Measurements from ENCODE around the gene RNF2. TPM values are rescaled to one million over a fixed set of nuclear protein-coding genes. Genes with fewer than 3 reads are reported as not detected.

Gene RNF2
- total RNA-seq, 1 experiment from 2014 or later = 39.1 TPM

- Histone ChIP-seq H3K79me2 (ENCODE audit: insufficient read depth, low read length) (no peaks in the 10 kb centered on the region), H3K36me3 (ENCODE audit: control insufficient read depth in 1 of 2, insufficient read depth in 2 of 2, low read length in 2 of 2) (no peaks in the 10 kb centered on the region), H3K4me2 (ENCODE audit: low read length) (no peak overlapping the region), H2AFZ (ENCODE audit: low read depth, low read length, poor library complexity, severe bottlenecking) (no peak overlapping the region), H3K27me3 (ENCODE audit: insufficient read depth, low read length) (no peaks in the 10 kb centered on the region), H3K27ac (ENCODE audit: low read depth, low read length) (no peak overlapping the region), H3K9me2 (ENCODE audit: insufficient read depth) (no peaks in the 10 kb centered on the region), H3K9ac (ENCODE audit: low read length) (no peak overlapping the region), H3K9me3 (ENCODE audit: control insufficient read depth in 1 of 2, insufficient read depth in 1 of 2, low read depth in 1 of 2, low read length in 2 of 2) (no peaks in the 10 kb centered on the region), H3K4me1 (ENCODE audit: control insufficient read depth in 1 of 2, insufficient read depth in 2 of 2, low read length in 2 of 2) (peaks cover 11 to 20% of the 10 kb centered on the region in 2 experiments), H4K20me1 (ENCODE audit: insufficient read depth) (no peaks in the 10 kb centered on the region), H3K4me3 (replicated peaks in 1 of 2; ENCODE audit: low read depth in 1 of 2, low read length in 2 of 2) (no peak overlapping the region)
- ChIA-PET POLR2A (no interaction called here), RAD21 (ENCODE audit: low non-redundant PET in 1 of 2, low total read pairs in 2 of 2, uncharacterized antibody in 2 of 2, unreplicated experiment in 2 of 2) (no interaction called here), CTCF (no interaction called here)
- DNase-seq (ENCODE audit: low read depth, low spot score) (no peak), ATAC-seq (no peak)
- intact Hi-C loops (cut with micrococcal nuclease) = loop anchor here (1.0 kb wide), 1 partner anchor 42 kb away; no protein-coding TSS in a partner anchor
- no peak for TF ChIP-seq ELF1 (IDR thresholded peaks at IDR 0.05; ENCODE audit: borderline replicate concordance, low read depth)
- TF ChIP-seq REST (IDR thresholded peaks at IDR 0.05; ENCODE audit: low read depth) = no peak
- no peak for TF ChIP-seq JUND (IDR thresholded peaks at IDR 0.05)
- TF ChIP-seq MAX (IDR thresholded peaks at IDR 0.05) = no peak
- TF ChIP-seq EZH2phosphoT487 (IDR thresholded peaks at IDR 0.05; ENCODE audit: borderline replicate concordance) = no peak
- no peak for TF ChIP-seq RAD21 (IDR thresholded peaks at IDR 0.05; ENCODE audit: low read depth)
- no peak for TF ChIP-seq CBX3 (IDR thresholded peaks at IDR 0.05; ENCODE audit: low read depth)
- no peak for TF ChIP-seq ZFX (IDR thresholded peaks at IDR 0.05)
- no peak for TF ChIP-seq FOSL1 (IDR thresholded peaks at IDR 0.05; ENCODE audit: low read depth)
- no peak for TF ChIP-seq EZH2 (IDR thresholded peaks at IDR 0.05)
- TF ChIP-seq CTCF (IDR thresholded peaks at IDR 0.05 in 2 of 3, conservative IDR thresholded peaks at IDR 0.05 in 1 of 3; ENCODE audit: borderline replicate concordance in 1 of 3, insufficient read depth in 1 of 3, low read depth in 2 of 3, low read length in 2 of 3) = no peak
- no peak for TF ChIP-seq ZBTB33 (IDR thresholded peaks at IDR 0.05; ENCODE audit: extremely low read depth, insufficient replicate concordance, low read length)
- TF ChIP-seq YY1 (IDR thresholded peaks at IDR 0.05; ENCODE audit: extremely low read depth, insufficient replicate concordance, low read depth, low read length) = no peak
- TF ChIP-seq TCF7L2 (IDR thresholded peaks at IDR 0.05; ENCODE audit: borderline replicate concordance, extremely low read depth, insufficient read depth, insufficient read length) = no peak
- TF ChIP-seq POLR2A (IDR thresholded peaks at IDR 0.05; ENCODE audit: borderline replicate concordance, extremely low read depth, insufficient read depth, insufficient read length) = no peak
- TF ChIP-seq SP1 (IDR thresholded peaks at IDR 0.05; ENCODE audit: low read depth) = no peak
- TF ChIP-seq SRF (IDR thresholded peaks at IDR 0.05; ENCODE audit: low read depth) = no peak
- no peak for TF ChIP-seq ATF3 (IDR thresholded peaks at IDR 0.05)
- no peak for TF ChIP-seq POLR2AphosphoS5 (IDR thresholded peaks at IDR 0.05; ENCODE audit: low read depth, low read length)
- BruUV-seq (replicated peaks) = no TSS peak
Observed at GRCh38 chr1:185014941-185015340, 30.4 kb upstream of the RNF2 start.

Data from HCT116 (cell line).